Measurements from ENCODE around the gene DPEP1. TPM values are rescaled to one million over a fixed set of nuclear protein-coding genes. Genes with fewer than 3 reads are reported as not detected.

DPEP1 gene
- total and polyA plus RNA-seq, 2 donors (not counting 1 experiment from before 2014, with no cell fraction given): not detected

DNA sequence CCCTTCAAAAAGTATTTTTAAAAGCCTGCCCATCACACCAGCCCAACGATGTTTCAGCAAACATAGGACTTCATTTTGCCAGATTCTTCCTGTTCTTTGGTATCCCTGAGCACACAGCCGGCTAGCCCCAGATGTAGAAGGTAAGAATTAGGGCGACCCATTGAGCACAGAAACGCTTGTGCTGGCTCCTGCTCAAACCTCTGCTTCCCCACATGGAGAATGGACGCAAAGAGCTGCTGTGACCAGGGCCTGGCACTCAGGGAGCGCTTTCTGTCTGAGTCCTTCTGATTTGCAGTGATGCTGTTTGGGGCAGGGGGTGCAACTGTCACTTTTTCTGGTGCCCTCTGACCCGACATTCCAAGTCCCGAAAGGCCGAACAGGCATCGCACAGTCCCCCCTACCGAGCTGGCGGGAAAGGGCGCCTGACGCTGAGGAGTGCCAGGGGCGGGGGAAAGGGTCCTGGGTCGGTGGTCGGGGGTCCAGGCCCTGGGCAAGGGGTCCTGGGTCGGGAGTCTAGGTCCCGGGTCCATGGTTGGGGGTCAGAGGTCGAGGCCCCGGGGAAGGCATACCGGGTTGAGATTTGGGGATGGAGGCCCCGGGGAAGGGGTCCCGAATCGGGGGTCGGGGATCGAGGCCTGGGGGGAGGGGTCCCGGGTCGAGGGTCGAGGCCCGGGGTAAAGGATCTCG, 43.1 kb downstream of the DPEP1 start:
- Mint-ChIP-seq H3K4me1 (peaks cover 27% of the 10 kb centered on the region), H3K4me3 (peak overlapping the region; percentile 89), H3K9me3 (ENCODE audit: insufficient read depth) (no peaks in the 10 kb centered on the region), H3K27me3 (no peaks in the 10 kb centered on the region), H3K27ac (peak overlapping the region; percentile 61)
- Histone ChIP-seq H4K20me1 (ENCODE audit: control insufficient read depth, insufficient read depth, low read length, poor library complexity, severe bottlenecking) (peaks cover 31% of the 10 kb centered on the region), H3K27me3 (replicated peaks in 1 of 4; ENCODE audit: control extremely low read depth in 1 of 4, control insufficient read depth in 3 of 4, insufficient read depth in 4 of 4, low read length in 3 of 4) (no peaks in the 10 kb centered on the region), H3K9ac (ENCODE audit: low read length) (peak overlapping the region; percentile 92), H3K36me3 (replicated peaks in 1 of 2; ENCODE audit: control extremely low read depth in 1 of 2, control insufficient read depth in 1 of 2, extremely low read depth in 1 of 2, insufficient read depth in 2 of 2, low read length in 1 of 2) (peaks cover 0 to 12% of the 10 kb centered on the region in 2 experiments), H3K4me3 (ENCODE audit: control extremely low read depth in 1 of 5, extremely low read depth in 1 of 5, insufficient read depth in 1 of 5, low read depth in 2 of 5, low read length in 4 of 5) (peak overlapping the region in 4 of 5 experiments; percentile 88 to 97 (median 96)), H3K79me2 (ENCODE audit: control insufficient read depth, insufficient read depth, low read length) (peaks cover 55% of the 10 kb centered on the region), H3K4me2 (replicated peaks; ENCODE audit: low read depth, low read length, poor library complexity, severe bottlenecking) (peak overlapping the region; percentile 99), H3K9me3 (ENCODE audit: control extremely low read depth in 1 of 3, control insufficient read depth in 2 of 3, insufficient read depth in 1 of 3, low read length in 2 of 3) (no peaks in the 10 kb centered on the region), H2AFZ (ENCODE audit: insufficient read depth, low read depth, low read length, poor library complexity, severe bottlenecking) (peak overlapping the region; percentile 86), H3K27ac (ENCODE audit: low read length in 2 of 2) (peak overlapping the region; percentile 38 to 88), H3K4me1 (ENCODE audit: control insufficient read depth in 2 of 2, insufficient read depth in 2 of 2, low read length in 2 of 2) (peaks cover 14 to 20% of the 10 kb centered on the region in 2 donors)
- WGBS (ENCODE audit: insufficient coverage): 38% methylated on average over 29 of the region's 32 CpGs
- intact Hi-C loops (cut with micrococcal nuclease): loop anchor here (10.0 kb wide), 1 partner anchor 412 kb away; no protein-coding TSS in a partner anchor
- no peak for DNase-seq
- no peak for ATAC-seq (ENCODE audit: low read depth)
- POLR2A ChIA-PET: no interaction called here
- CTCF ChIA-PET: interaction anchor here (0.6 to 1.3 kb wide), 3 partner anchors 14 to 44 kb away, joined by 3 to 6 read pairs (median 3); no protein-coding TSS in a partner anchor
- no peak for TF ChIP-seq CTCF (IDR thresholded peaks at IDR 0.05)
